LoVo (cell line): ENCODE results near the gene L1CAM.

Source experiments
- DNase-seq: peaks from one replicate; pipeline ENCODE4 v3.0.0-alpha.2; 2016; ENCODE audit warnings: low spot score

L1CAM gene

DNA sequence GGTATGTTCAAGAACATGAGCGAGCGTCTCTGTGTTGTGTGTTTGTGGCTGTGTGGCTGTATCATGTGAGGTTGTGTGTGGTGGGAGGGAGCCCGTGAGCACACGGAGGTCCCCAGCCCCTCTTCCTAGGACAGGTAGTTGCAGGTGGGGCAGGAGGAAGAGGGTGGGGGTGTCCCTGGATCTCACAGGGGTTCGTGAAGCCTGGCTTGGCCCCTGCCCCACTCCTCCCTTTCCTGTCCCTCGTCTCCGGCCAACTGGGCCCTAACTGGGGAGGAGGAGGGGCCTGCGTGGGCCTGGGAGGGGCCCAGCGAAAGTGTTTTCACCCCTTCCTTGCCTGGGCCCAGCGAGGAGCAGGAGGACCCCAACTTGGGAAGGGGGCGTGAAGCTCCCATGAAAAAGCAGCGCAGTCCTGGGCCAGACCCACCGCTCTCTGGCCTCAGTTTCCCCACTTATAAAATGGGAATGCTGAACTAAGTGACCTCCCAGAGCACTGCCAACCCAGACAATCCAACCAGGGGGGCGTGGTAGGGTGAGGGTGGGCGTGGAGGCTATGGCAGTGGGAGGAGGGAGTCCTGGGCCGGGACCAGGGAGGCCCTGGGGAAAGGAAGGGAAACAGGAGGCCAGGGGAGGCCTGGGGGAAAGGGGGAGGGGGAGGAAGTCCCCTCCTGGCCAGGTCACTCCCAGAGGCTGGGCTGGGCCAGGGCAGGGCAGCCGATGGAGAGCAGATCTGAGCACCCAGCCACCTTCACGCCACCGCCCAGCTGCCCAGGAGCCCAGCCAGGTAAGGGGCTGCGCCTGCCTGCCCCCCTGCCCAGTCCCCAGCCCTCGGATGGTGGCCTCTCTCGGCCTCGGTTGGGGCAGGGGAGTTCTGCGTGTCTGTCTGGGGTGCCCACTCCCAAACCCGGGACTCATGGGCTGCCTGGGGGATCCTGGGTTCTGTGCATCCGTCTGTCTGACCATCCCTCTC lies 18.3 kb upstream of the L1CAM start, which contains the start of gene AVPR2:
AVPR2 (plus strand) TSS at position 683 of the 967 bp plus-strand sequence. CDS start 473 bp downstream, outside the sequence.
- no peak for DNase-seq

DNA sequence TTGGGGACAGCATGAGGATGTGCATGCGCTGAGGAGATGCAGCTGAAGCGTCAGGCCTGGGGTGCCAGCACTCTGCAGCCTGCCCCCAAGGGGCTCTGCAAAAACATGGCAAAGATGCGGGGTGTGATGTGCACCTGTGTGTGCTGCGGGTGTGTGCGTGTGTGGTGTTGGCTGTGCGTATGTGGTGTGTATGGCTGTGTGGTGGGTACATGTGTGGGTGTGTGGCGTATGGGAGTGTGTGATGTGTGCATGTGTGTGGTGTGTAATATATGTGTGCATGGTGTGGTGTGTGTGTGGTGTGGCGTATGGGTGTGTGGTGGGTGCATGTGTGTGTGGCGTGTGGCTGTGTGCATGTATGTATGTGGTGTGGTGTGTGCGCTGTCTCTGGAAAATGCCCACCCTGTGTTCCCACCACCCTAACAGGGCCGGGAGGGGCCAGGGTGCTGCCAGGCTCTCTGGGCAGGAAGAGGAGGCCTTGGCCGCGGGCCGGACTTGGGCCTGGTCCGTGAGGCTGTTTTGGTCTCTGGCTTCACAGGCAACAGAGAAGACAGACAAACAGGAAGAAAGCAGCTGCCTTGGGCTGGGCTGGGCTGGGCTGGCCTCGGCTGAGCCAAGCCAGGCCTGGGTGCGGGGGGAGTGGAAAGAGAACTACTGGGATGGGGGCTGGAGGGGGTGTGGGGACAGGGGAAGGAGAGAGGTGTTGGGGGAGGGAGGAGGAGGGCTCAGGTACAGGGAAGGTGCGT lies 17.4 kb upstream of the L1CAM start:
- DNase-seq = no peak

- no peak for DNase-seq
Observed at GRCh38 chrX:153902385-153902784, 16.4 kb upstream of the L1CAM start.

GRCh38 chrX:153901753-153902140 lies 15.8 kb upstream of the L1CAM start:
- no peak for DNase-seq

DNA sequence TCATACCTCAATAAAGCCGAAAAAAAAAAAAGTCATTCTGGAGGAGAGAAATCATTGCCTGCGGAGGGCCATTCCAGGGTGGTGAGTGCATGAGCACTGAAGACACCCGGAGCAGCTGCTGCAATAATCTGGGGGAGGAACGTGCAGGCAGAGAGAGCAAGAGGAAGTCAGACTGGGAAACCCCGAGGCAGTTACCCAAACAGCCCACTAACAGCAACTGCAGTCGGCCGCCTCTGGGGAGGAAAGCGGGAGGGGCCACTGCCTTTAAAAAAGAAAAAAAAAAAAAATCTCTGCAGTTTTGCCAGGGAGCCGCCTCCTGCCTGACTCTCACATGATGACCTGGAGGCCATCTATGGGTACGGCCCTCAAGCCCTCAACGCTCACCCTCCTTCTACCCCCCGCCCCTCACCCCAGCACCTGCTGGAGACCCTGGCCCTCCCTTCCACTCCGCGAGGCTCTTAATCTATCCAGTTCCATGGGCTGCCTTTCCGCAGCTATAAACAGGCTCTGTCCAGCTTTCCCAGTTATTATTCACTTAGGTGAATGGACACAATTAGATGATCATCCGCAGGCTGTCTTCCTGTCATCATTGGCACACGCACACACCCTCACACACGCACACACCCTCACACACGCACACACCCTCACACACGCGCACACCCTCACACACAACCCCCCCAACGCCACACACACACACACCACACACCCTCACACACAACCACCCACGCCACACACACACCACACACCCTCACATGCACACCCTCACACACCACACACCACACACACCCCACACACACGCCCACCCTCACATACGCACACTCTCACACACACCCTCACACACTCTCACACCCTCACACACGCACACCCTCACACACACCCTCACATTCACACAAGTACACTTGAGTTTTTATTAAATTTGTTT lies 15.1 kb upstream of the L1CAM start:
- DNase-seq = no peak

GRCh38 chrX:153897899-153898298 lies 11.9 kb upstream of the L1CAM start:
- DNase-seq = no peak

DNA sequence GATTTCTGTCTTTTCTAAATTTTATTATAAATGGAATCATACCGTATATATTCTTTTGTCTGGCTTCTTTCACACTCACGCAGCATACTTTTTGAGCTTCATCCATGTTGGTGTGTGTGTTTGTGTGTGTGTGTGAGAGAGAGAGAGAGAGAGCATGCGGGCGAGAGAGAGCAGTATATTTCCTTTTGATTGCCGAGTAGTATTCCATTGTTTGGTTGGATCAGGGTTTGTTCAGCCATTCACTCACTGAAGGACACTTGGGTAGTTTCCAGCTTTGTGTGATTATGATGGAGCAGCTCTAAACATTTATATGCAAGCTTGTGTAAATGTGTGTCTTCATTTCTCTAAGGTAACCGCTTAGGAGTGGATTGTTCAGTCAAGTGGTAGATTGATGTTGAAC lies 3.1 kb upstream of the L1CAM start:
- DNase-seq = no peak

DNA sequence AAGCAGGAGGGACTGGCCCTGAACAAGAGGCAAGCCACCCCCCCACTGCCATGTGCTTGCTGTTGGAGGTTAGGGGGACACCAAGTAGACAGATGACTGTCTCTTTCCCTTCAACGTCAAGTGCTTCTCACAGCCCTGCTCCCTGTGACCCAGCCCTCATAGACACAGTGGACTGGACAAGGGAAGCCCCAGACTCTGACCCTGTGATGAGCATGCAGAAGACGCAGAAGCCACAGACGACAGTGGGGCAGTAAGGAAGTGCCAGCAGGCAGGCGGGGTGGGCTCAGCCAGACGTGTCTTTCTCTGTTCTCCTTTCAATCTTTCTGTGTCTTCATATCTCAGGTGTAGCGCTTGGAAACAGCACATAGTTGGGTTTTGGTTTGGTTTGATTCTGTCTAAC lies 2.4 kb upstream of the L1CAM start:
- no peak for DNase-seq

- DNase-seq = no peak
Observed at GRCh38 chrX:153887385-153887784, 1.4 kb upstream of the L1CAM start.

DNA sequence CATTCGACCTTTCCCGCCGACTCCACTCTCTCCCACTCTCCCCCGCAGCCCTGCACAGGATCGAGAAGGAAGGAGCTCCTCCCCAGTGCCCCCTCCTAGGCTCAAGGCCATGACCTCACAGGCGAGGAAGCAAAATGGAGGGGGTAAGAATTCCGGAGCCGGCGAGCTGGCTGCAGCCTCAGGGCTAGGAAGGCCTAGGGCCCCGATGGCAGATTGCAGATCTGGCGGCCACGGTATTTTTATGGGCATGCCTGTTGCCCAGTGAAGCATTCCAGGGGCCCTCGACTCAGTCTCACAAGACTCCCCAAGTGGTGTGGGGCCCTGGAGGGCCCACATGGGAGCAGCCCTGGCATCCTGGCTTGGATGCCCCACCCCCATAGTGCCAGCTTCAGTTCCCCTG lies 942 bp upstream of the L1CAM start:
- DNase-seq = no peak

DNA sequence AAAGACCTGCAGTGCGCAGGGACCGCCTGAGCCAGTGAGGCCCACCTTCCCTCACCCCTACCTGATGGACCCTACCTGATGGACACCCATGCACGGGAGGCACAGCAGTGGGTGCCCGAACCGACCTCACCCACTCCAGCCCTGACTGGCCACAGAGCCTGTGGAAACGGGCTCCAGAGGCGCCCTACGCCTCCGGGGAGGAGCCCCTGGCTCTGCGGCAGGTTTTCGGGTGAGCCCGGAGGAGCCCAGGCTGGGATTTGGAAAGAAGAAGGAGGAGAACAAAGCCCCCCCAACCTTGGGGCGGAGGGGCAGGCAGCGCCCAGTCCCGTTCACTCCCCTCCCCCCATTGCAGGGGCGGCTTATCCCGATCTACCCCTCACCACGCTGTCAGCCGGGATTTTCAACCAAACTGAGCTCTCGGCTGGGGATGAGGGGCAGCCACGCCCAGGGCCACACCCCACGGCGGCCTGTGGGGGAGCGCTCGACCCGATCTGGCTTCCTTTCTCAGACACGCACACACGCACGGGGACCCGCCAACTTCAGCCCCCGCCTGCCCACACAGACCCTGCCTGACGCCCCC lies 675 bp downstream of the L1CAM start:
- no peak for DNase-seq

- no peak for DNase-seq
Observed at GRCh38 chrX:153884590-153884989, 1.4 kb downstream of the L1CAM start.

- DNase-seq = no peak
Observed at GRCh38 chrX:153884136-153884535, 1.8 kb downstream of the L1CAM start.

GRCh38 chrX:153883163-153883843 lies 2.7 kb downstream of the L1CAM start:
- DNase-seq = no peak

DNA sequence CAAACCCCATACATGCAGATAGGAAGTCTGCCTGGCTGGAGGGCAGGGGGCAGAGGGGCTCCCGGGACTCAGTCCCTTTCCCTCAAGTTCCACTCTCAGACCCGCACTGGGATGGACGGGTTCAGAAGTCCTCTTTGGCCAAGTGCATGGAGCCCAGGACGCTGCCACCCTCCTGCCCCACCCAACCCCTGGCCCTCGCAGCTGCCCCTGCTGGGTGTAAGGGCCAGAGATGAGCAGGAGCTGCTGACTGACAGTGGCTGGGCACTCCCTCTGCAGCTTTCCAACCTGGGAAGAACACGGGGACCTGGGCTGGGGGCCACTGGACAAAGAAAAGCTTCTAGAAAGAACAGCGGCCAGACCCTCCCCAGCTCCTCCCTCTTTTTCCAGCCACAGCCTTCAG lies 3.4 kb downstream of the L1CAM start:
- no peak for DNase-seq

GRCh38 chrX:153882086-153882498 lies 3.9 kb downstream of the L1CAM start:
- DNase-seq = no peak

- no peak for DNase-seq
Observed at GRCh38 chrX:153881281-153881680, 4.7 kb downstream of the L1CAM start.

GRCh38 chrX:153880440-153880815 lies 5.5 kb downstream of the L1CAM start:
- DNase-seq = no peak

GRCh38 chrX:153879741-153880439 lies 6.1 kb downstream of the L1CAM start:
- no peak for DNase-seq

- no peak for DNase-seq
Observed at GRCh38 chrX:153878969-153879653, 6.9 kb downstream of the L1CAM start.
